BJ (cell line): ENCODE results near the gene STK17A. TPM values are rescaled to one million over a fixed set of nuclear protein-coding genes. Genes with fewer than 3 reads are reported as not detected.

Experiments used
- CTCF ChIA-PET: fragments of 350-600 bp; formaldehyde crosslinking; extraction: SDS; loops from one replicate; lab custom pipeline; 2021; ENCODE audit warnings: antibody characterized with exemption, inconsistent platforms; lab: Yijun Ruan, JAX
- POLR2A ChIA-PET: fragments of 300-600 bp; sonication (Branson Sonifier 250); formaldehyde crosslinking; extraction: SDS; loops from one replicate; lab custom pipeline; 2021; ENCODE audit warnings: antibody characterized with exemption; lab: Charles Lee
- DNase-seq: peaks from one replicate; pipeline ENCODE4 v3.0.0-alpha.2; 2011; ENCODE audit warnings: low read depth
- H3K27me3 ChIP-seq: 2 replicates; pipeline ENCODE4 v1.6.0; 2011; ENCODE audit warnings: low read length; ENCODE audit not compliant: control insufficient read depth, insufficient read depth
- H3K36me3 ChIP-seq: 2 replicates; pipeline ENCODE4 v1.5.1; 2011; ENCODE audit warnings: low read length; ENCODE audit not compliant: control insufficient read depth, insufficient read depth
- H3K4me3 ChIP-seq: 2 replicates; pipeline ENCODE4 v1.5.1; 2011; ENCODE audit warnings: low read depth, mild to moderate bottlenecking, control low read depth, low read length
- polyA plus RNA-seq: library from polyadenylated mRNA; depleted of rRNA; stranded (reverse); fragments of >200 nt; gene quantifications from 2 replicates; pipeline ENCODE4 v1.2.3, GENCODE V29; 2011
- TF ChIP-seq, protein P1 (sequence below): IDR thresholded peaks from 2 replicates; pipeline ENCODE4 v1.5.1; 2011; ENCODE audit warnings: low read depth, mild to moderate bottlenecking, control low read depth, inconsistent platforms, low read length, moderate library complexity; ENCODE audit not compliant: insufficient read depth

The STK17A gene
- polyA plus RNA-seq, 1 experiment = 12.3 TPM

DNA sequence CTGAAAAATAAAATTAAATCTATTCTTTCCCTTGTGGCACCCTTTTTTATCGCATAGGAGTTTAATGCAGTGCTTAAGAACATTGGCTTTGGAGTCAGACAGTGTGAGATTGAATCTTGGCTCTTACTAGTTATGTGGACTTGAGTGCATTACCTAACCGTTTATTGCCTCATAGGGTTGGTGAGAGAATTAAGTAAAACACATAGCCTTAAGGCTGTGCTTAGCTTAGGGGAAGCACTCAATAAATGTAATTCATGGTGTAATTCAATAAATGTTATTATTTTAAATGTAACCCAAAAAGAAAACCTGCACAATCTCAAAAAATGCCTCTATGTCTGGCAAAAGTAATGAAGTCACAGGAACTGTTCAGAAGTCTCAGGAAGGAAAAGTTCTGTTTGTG, 2.7 kb downstream of the STK17A start:
- DNase-seq = peak; percentile 39
- Histone ChIP-seq H3K27me3 (0 out of 2 replicates have a peak, but pooled peaks cover 2% of the 10 kb centered on the region), H3K4me3 (no peak overlapping the region), H3K36me3 (no peaks in the 10 kb centered on the region)
- CTCF ChIA-PET = interaction anchor here (0.9 to 10.0 kb wide), 7 partner anchors 11 to 254 kb away, joined by 3 to 346 read pairs (median 5); no protein-coding TSS in a partner anchor
- TF ChIP-seq, protein P1, sequence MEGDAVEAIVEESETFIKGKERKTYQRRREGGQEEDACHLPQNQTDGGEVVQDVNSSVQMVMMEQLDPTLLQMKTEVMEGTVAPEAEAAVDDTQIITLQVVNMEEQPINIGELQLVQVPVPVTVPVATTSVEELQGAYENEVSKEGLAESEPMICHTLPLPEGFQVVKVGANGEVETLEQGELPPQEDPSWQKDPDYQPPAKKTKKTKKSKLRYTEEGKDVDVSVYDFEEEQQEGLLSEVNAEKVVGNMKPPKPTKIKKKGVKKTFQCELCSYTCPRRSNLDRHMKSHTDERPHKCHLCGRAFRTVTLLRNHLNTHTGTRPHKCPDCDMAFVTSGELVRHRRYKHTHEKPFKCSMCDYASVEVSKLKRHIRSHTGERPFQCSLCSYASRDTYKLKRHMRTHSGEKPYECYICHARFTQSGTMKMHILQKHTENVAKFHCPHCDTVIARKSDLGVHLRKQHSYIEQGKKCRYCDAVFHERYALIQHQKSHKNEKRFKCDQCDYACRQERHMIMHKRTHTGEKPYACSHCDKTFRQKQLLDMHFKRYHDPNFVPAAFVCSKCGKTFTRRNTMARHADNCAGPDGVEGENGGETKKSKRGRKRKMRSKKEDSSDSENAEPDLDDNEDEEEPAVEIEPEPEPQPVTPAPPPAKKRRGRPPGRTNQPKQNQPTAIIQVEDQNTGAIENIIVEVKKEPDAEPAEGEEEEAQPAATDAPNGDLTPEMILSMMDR = no peak
- POLR2A ChIA-PET = interaction anchor here (0.6 kb wide), 1 partner anchor 14 kb away, joined by 4 read pairs; no protein-coding TSS in a partner anchor

- Histone ChIP-seq H3K36me3 (no peaks in the 10 kb centered on the region), H3K4me3 (no peak overlapping the region), H3K27me3 (0 out of 2 replicates have a peak, but pooled peaks cover 2% of the 10 kb centered on the region)
- ChIA-PET CTCF (interaction anchor here (0.5 to 10.0 kb wide), 6 partner anchors 15 to 293 kb away, joined by 3 to 346 read pairs (median 3); no protein-coding TSS in a partner anchor), POLR2A (interaction anchor here (0.7 kb wide), 1 partner anchor 25 kb away, joined by 7 read pairs; no protein-coding TSS in a partner anchor)
- TF ChIP-seq, protein P1 = no peak
- DNase-seq = peak; percentile 32
These were observed 3.5 kb downstream of the STK17A start for GRCh38 chr7:43586251-43586900.

DNA sequence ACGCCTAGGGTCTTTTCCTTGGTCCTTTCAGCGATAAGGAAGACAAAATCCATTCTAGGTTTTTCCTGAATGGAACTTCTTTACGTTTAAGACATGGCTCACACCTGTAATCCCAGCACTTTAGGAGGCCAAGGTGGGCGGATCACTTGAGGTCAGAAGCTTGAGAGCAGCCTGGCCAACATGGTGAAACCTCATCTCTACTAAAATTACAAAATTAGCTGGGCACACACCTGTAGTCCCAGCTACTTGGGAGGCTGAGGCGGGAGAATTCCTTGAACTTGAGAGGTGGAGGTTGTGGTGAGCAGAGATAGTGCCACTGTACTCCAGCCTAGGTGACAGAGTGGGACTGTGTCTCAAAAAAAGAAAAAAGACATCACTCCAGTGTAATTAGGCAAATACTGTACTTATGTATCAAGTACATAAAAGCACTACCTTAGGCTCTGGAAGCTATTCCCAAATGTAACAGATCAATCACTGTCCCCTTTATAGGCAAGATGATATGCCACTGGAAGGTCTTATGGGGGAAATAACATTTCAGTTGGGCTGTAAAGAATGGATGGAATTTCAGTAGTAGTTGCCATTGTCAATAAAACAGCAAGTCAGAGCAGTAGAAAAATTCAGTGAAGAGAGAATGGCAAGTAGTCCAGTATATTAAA, 5.7 kb downstream of the STK17A start:
- Histone ChIP-seq H3K27me3 (no peaks in the 10 kb centered on the region), H3K4me3 (no peak overlapping the region), H3K36me3 (no peaks in the 10 kb centered on the region)
- no peak for DNase-seq
- POLR2A ChIA-PET = no interaction called here
- CTCF ChIA-PET = interaction anchor here (1.2 to 10.0 kb wide), 2 partner anchors 111 to 250 kb away, joined by 3 to 346 read pairs; no protein-coding TSS in a partner anchor
- TF ChIP-seq, protein P1 = no peak

GRCh38 chr7:43589133-43589478, 6.2 kb downstream of the STK17A start:
- ChIA-PET CTCF (interaction anchor here (1.2 to 10.0 kb wide), 2 partner anchors 111 to 249 kb away, joined by 3 to 346 read pairs; no protein-coding TSS in a partner anchor), POLR2A (no interaction called here)
- no peak for DNase-seq
- Histone ChIP-seq H3K4me3 (no peak overlapping the region), H3K27me3 (no peaks in the 10 kb centered on the region), H3K36me3 (no peaks in the 10 kb centered on the region)
- TF ChIP-seq, protein P1 = no peak

DNA sequence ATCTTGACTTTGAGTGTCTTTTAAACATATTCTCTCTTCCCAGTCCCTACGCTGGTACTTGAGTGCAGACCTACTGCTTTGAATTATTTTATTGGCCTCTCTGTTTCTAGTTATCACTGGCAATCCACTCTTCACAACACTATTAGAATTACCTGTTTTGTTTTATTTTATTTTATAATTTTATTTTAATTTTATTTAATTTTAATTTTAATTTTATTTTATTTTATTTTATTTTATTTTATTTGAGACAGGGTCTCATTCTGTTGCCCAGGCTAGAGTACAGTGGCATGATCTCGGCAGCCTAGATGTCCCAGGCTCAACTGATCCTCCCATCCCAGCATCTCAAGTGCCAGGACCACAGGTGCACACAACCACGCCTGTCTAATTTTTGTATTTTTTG, 6.8 kb downstream of the STK17A start:
- POLR2A ChIA-PET = no interaction called here
- no peak overlapping the region for H3K4me3 ChIP-seq
- CTCF ChIA-PET = interaction anchor here (1.2 to 10.0 kb wide), 2 partner anchors 110 to 249 kb away, joined by 3 to 346 read pairs; no protein-coding TSS in a partner anchor

More for the DNA sequence above, 6.8 kb downstream of the STK17A start:
- Histone ChIP-seq H3K27me3 (no peaks in the 10 kb centered on the region), H3K36me3 (no peaks in the 10 kb centered on the region)
- DNase-seq = no peak
- TF ChIP-seq, protein P1 = no peak
